Measurements from ENCODE around the gene LARP6. TPM values are rescaled to one million over a fixed set of nuclear protein-coding genes. Genes with fewer than 3 reads are reported as not detected.

Gene LARP6
- total and polyA plus RNA-seq, 11 donors: 18.9 to 73.1 (median 43.6) TPM

GRCh38 chr15:70829371-70830166 is 24.4 kb downstream of the LARP6 start:
- DNase-seq (no peak), ATAC-seq (peak; percentile 44 to 68 (median 54))
- Histone ChIP-seq H3K4me1 (peaks cover 0 to 53% (median 20%) of the 10 kb centered on the region in 12 donors), H3K9me3 (no peaks in the 10 kb centered on the region), H3K27me3 (no peaks in the 10 kb centered on the region), H3K4me3 (no peak overlapping the region), H3K27ac (peak overlapping the region in 7 of 12 donors; percentile 28 to 58 (median 46)), H3K36me3 (peaks cover 0 to 39% (median 27%) of the 10 kb centered on the region in 9 donors)
- TF ChIP-seq POLR2A (IDR thresholded peaks at IDR 0.05): no peak
- no peak for TF ChIP-seq CTCF (IDR thresholded peaks at IDR 0.05)
- WGBS, 4 donors: 69 to 75% (median 73%) methylated on average over 9 of the region's 9 CpGs
- intact Hi-C loops (cut with DNase I): loop anchor here in 3 of 10 donors (5.0 kb wide), 3 partner anchors 38 to 613 kb away; no protein-coding TSS in a partner anchor

- no peaks in the 10 kb centered on the region for H3K9me3 ChIP-seq
- no peak overlapping the region for H3K4me3 ChIP-seq
- no peak for ATAC-seq
- H3K27me3 ChIP-seq: no peaks in the 10 kb centered on the region
- H3K4me1 ChIP-seq: peaks cover 0 to 41% (median 9%) of the 10 kb centered on the region in 12 donors
- no peak for TF ChIP-seq CTCF (IDR thresholded peaks at IDR 0.05)
- WGBS, 4 donors: 80 to 86% (median 83%) methylated on average over 6 of the region's 6 CpGs
- no peak for DNase-seq
- intact Hi-C loops (cut with DNase I): loop anchor here in 4 of 10 donors (2.0 to 5.0 kb wide), 3 partner anchors 47 to 615 kb away; no protein-coding TSS in a partner anchor
- H3K36me3 ChIP-seq: peaks cover 0 to 26% (median 17%) of the 10 kb centered on the region in 9 donors
- H3K27ac ChIP-seq: peak overlapping the region in 2 of 12 donors; percentile 10 to 32
Measured at GRCh38 chr15:70827721-70828120, 26.2 kb downstream of the LARP6 start.

- Histone ChIP-seq H3K9me3 (no peaks in the 10 kb centered on the region), H3K27ac (peak overlapping the region in 2 of 12 donors; percentile 36 to 48), H3K4me1 (peaks cover 0 to 41% (median 9%) of the 10 kb centered on the region in 12 donors), H3K4me3 (no peak overlapping the region), H3K27me3 (no peaks in the 10 kb centered on the region), H3K36me3 (peaks cover 0 to 15% (median 7%) of the 10 kb centered on the region in 9 donors)
- TF ChIP-seq POLR2A (IDR thresholded peaks at IDR 0.05): no peak
- TF ChIP-seq CTCF (IDR thresholded peaks at IDR 0.05): no peak
- intact Hi-C loops (cut with DNase I): loop anchor here in 5 of 10 donors (1.0 to 5.0 kb wide), 4 partner anchors 48 to 616 kb away; no protein-coding TSS in a partner anchor
- 47 to 56% (median 53%) methylated on average over 3 of the region's 3 CpGs for WGBS, 4 donors
- DNase-seq (peak in 2 of 5 donors; percentile 50 to 60), ATAC-seq (peak in 3 of 4 donors; percentile 21 to 75 (median 69))
Measured at GRCh38 chr15:70826634-70827033, 27.3 kb downstream of the LARP6 start.

GRCh38 chr15:70825841-70826240 is 28.1 kb downstream of the LARP6 start:
- intact Hi-C loops (cut with DNase I): loop anchor here (1.0 to 5.0 kb wide), 5 partner anchors 43 to 616 kb away; no protein-coding TSS in a partner anchor
- peaks cover 0 to 38% (median 9%) of the 10 kb centered on the region in 12 donors for H3K4me1 ChIP-seq
- no peaks in the 10 kb centered on the region for H3K9me3 ChIP-seq
- TF ChIP-seq POLR2A (IDR thresholded peaks at IDR 0.05) (no peak), CTCF (IDR thresholded peaks at IDR 0.05) (no peak)
- 87 to 96% (median 94%) methylated on average over 8 of the region's 8 CpGs for WGBS, 4 donors
- no peak for DNase-seq
- ATAC-seq: no peak
- no peaks in the 10 kb centered on the region for H3K27me3 ChIP-seq
- no peak overlapping the region for H3K4me3 ChIP-seq
- H3K36me3 ChIP-seq: peaks cover 0 to 7% (median 0%) of the 10 kb centered on the region in 9 donors
- H3K27ac ChIP-seq: no peak overlapping the region

All from heart left ventricle (tissue), 16 donors.